Activated CD4-positive, alpha-beta T cell treated with anti-CD3 and anti-CD28 coated beads, Interleukin-2, amount 50 U/mL, for 24 hours (primary cell): ENCODE results near the gene DYDC2.
A peak's percentile ranks its signal among the peaks of the same experiment; 100 is the strongest.
"Not testable (repeated sequence)": the region's sequence is repeated elsewhere in the genome, so short reads cannot be mapped to it uniquely, and the experiment has no call there.

Experiments used
- DNase-seq, 2 donors: peaks; one replicate each; pipeline ENCODE4 v3.0.0-alpha.2; 2020; ENCODE audit warnings: low read depth in 1 of 2, low spot score in 1 of 2

Gene DYDC2, protein sequence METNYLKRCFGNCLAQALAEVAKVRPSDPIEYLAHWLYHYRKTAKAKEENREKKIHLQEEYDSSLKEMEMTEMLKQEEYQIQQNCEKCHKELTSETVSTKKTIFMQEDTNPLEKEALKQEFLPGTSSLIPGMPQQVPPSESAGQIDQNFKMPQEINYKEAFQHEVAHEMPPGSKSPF

DNA sequence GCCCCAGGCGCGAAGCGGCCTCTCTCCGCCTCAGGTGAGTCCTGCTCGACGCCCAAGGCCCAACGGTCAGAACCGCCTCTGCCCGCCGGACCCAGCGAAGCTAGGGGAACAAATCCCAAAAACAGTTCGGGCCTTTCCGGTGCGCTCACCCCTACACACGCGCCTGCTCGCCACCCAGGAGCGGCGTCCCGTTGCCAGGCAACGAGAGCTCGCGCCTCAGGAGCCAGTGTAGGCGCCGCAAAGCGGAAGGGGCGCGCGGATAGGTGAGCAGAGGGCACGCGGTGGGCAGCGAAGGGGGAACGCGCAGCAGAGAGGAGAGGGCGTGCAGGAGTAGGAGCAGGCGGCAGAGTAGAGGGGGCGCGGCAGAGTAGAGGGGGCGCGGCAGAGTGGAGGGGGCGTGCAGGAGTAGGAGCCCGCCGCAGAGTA is at the start of gene DYDC2, which contains the start of gene DYDC1:
Gene DYDC2 (plus strand): TSS at position 219 of the 426 bp plus-strand sequence. CDS start 5,663 bp downstream, outside the sequence.
Gene DYDC1 (minus strand): TSS at position 193 of the 426 bp plus-strand sequence. CDS start 4,154 bp downstream, outside the sequence.
- peak in 1 of 2 donors; percentile 6 for DNase-seq

DNA sequence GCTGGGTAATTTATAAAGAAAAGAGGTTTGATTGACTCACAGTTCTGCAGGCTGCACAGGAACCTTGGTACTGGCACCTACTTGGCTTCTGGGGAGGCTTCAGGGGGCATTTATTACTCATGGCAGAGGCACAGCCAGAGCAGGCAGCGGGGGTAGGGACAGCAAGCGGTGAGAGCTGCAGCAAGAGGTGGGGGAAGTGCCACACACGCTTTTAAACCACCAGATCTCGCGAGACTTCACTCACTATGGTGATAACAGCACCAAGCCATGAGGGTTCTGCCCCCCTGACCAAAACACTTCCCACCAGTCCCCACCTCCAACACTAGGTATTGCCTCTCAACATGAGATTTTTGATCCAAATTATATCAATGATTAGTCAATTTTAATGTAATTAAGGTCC is 43.1 kb upstream of the DYDC2 start:
- DNase-seq: no peak

DNA sequence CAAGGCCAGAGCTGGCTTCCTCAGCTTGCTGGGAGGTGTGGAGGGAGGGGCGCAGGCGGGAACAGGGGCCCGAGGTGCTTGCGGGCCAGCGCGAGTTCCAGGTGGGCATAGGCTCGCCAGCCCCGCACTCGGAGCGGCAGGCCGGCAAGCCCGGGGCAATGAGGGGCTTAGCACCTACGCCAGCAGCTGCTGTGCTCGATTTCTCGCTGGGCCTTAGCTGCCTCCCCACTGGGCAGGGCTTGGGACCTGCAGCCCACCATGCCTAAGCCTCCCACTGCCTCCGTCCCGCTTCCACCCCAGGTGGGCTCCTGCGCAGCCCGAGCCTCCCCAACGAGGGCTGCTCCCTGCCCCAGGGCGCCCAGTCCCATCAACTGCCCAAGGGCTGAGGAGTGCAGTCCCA is 41.2 kb upstream of the DYDC2 start:
- DNase-seq: no peak

DNA sequence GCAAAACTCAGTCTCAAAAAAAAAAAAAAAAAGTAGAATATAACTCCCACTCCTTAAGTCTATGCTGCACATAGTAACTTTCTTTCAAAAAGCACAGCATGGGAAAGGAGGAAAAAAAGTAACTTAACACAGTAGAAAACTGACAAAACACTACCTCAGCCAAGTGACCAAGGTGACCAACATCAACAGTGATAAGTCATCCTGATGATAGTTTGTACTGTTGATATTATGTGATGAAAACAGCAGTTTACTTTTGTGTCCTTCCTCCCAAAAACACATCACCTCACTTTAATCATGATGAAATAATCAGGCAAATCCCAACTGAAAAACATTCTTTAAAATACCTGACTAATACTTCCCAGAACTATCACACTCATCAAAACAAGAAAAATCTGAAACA is 37.8 kb upstream of the DYDC2 start:
- no peak for DNase-seq

DNA sequence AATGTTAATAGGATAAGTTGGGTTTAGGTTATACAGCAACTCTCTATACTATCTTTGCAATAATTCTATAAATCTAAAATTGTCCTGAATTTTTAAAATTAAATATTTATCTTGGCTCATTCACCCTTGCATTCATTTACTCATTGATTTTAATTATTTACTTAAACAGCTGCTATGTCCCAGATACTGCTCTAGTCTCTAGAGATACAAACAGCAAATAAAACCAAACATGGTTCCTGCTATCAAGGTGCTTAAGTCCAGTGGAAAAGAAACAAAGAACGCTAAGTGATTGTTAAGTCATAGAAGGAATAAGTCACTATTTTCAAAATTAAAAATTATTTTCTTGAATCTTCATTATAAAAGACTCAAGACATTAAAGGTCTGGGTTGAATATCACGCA is 37.3 kb upstream of the DYDC2 start:
- DNase-seq: no peak

DNA sequence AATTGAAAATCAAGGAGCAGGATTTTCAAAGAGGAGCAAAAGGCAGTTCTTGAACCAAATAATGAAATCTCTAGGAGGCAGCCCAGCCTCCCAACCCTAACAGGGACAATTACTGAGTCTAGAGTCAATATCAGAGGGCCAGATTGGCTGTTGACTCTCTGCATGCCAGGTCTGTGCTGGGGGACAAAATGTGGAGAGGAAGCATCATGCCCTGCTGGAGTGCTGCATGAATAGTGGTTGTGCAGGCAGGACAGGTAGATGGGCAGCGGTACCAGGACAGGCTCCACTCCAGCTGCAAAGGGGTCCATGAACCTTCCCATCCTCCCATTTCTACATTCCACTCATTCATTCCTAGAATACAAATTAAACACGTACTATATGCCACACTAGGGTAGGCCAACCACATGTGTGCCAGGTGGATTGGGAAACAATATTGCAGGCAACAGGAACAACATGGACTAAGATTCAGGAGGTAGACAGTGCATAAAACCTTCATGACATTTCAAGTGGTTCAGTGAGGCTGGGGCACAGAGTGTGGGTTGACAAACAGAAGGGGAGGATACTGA is 36.8 kb upstream of the DYDC2 start:
- no peak for DNase-seq

DNA sequence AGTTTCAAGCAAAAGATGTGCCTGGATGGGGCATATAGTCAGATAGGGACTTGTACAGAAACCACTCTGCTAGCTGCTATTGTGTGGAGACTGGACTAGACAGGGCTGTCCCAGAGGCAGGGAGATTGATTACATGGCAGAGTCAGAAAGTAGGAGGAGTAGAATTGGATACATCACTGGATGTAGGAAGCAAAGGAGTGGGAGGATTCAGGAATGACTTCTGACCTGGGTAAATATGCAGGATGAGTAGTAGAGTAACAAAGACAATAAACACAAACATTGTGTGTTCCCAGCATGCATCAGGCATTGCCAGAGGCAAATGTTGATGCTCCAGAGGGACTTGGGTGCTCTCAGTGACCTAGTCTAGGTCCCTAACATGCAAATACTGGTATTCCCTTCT is 36.2 kb upstream of the DYDC2 start:
- no peak for DNase-seq

DNA sequence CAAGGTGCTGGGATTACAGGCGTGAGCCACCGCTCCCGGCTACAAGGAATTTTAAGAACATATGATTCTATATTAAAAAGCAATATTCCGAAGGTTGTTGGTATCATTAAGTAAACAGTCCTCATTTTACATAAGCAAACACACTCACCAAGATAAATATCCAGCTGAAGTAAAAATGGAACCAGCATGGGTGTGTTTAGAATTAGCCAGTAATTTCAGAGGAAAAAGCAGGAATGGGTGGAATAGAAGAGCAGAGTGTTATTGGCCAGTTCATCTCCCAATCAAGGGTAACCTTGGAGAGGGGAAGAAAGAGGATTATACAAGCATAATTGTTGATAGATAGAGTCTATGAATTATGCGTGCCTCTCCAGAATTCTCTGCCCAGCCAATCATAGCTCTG is 35.4 kb upstream of the DYDC2 start:
- DNase-seq: no peak

DNA sequence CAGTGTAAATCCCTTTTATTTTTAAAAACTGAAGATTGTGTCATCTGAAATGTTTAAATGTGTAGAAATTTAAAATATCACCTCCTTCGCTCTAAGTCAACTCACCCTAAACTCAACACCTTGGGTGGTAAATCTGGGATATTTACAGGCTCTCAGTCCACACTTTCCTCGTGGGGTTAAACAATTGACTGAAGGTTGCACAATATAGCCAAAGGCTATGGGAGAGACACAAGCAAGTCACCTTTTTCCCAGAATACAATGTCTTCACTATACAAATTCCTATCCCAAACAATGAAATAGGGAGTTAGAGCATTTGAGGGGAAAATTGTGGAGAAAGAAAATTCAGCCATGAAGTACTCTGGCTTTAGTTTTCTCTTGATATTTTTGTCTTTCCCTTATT is 34.4 kb upstream of the DYDC2 start:
- no peak for DNase-seq

DNA sequence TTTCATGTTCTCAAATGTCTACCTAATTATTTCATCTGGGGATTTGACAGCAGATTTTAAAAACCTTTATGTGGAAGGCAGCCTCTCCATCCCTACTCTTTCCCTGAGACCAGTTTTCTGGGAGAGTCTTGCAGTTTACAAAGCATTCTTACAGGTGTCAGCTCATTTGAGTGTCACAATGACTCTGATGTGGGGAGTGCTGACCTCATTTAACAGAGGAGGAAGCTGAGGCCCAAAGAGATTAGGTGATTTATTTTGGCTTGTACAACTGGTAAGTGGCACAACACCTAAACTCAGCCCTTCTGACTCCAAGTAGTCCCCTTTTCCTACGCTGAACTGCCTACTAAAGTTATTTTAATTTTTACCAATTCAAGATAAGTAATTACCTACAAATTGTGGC is 33.9 kb upstream of the DYDC2 start:
- DNase-seq: no peak

DNA sequence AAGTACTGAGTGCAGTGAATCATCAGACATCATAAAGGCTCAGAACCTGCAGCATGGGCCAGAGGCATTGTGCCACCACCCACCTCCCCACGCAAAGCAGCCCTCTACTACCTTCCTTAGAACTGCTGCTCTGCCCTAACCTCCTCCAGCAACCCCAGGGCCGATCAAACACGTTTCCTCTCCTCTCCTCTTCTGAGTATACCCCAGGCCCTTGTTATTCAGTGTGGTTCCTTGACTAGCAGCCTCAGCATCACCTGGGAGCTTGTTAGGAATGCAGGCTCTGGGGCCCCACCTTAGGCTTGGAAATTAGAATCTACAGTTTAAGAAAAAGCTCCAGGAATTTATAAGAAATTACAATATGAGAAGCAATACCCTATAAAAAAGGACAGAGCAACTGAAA is 33.3 kb upstream of the DYDC2 start:
- no peak for DNase-seq

DNA sequence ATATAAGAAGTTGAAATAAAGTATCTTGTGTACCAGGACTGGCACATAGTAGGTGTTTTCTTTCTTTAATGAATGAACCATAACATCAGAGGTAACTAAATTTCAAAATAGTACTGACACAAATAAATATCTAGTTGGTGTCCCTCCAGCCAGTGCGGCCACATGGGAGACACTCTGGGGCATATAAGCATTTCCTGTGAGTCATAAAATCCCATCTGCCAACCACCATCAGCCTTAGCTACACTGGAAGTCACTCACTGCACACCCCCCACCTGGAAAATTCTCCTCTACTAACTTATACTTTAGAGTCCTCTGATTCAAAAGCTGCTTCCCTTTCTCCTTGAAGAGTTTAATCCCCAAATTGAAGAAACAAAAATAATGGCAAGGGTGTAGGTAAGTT is 32.5 kb upstream of the DYDC2 start:
- DNase-seq: no peak

DNA sequence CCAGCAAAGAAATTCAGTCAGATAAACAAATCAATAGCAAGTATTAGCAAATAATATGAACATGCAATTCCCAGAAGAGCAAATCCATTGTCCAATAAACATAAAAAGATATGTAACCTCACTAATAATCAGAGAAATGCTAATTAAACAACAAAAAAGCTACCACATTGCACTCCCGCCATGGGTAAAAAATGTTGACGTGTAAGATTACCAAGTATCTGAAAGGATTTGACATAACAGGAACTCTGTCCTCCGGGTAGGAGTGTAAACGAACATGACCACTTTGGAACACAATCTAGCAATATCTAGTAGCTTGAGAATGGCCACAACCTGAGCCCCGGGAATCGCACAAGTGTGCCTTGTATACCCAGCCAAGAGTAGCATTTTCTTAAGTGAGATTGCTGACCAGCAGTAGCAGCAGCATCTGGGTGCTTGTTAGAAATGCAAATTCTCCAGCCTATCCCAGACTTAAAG is 31.7 kb upstream of the DYDC2 start:
- no peak for DNase-seq

DNA sequence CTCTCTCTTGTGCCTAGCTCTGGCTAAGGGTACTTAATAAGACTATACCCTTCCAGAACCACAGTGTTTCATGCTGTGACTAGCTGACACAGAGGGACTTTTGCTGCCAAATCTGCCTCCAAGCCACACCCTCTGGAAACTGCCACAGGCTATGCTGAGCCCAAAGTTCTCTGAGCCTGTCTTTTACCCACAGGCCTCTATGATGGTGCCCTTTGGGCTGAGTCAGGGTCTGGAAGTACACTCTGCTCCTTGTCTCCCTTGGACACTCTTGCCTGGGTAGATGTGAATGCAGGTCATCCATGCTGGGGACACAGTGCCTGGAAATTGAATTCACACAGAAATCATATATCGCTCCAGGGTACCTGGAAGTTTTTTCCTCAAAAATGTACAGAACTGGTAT is 22.6 kb upstream of the DYDC2 start:
- DNase-seq: no peak

DNA sequence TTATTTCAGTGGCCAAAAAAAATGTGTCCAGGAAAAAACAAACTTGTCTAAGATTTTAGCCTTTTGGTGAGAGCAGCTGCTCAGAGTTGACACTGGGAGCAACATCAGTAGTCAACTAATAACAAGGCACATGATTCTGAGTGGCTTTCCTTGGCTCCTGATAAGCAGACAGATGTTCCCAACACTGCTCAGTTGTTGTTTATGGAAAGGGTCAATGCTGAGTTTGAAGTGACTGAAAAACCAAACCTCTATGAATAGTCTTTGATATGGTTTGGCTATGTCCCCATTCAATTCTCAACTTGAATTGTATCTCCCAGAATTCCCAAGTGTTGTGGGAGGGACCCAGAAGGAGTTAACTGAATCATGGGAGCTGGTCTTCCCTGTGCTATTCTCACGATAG is 12.3 kb upstream of the DYDC2 start:
- no peak for DNase-seq

DNA sequence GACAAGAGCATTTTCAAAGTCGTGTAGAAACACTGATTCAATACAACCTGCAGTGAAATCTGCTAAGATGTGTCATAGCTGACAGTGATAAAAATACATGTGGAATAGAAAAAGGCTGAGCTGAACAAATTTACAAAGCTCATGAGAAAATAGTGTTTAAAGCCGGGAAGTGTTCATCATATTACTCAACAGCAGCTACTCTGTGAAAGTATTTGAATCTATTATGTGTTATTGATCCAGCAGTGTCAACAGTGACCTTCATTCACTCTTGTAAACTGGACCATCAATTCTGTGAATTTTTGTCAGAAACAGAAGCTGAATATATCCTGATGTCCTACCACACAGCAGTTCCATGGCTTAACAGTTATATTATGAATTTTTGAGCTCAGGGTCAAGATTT is 11.7 kb upstream of the DYDC2 start:
- no peak for DNase-seq

DNA sequence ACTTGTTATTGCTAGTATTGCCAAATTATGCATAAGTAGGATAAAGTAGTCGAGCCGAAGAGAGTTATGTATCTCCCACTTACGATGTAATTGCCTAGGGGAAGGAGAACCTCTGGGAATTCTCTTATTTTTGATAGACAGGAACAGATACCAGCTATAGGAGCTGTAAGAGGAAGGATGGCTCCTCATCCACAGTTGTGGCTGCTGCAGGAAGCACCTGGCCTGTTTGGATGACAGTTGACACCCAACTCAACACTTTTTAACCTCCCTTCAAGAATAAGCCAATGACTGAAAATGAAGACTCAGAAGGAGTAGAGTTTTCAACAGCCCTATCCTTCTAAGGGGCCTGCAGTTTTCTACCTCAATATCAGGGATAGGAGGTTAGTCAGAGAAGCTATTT is 6.3 kb upstream of the DYDC2 start:
- DNase-seq: no peak

DNA sequence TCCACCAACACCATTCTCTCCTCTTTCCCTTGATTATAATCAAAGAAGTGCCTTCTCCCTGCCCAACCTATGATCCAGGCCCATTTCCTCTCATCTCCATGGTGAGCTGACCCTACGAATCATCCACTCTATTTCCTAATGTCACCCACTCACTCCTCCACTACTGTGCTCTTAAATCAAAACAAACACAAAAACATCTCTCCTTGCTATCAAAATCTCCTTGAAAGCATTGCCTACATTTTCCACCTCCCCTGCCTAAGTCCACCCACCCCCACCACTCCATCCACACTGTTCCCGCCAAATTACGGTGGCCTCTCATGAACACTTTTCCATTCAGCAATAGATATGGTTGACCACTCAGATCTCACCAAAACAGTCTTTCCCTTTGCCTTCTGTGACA is 5.4 kb upstream of the DYDC2 start:
- DNase-seq: no peak

DNA sequence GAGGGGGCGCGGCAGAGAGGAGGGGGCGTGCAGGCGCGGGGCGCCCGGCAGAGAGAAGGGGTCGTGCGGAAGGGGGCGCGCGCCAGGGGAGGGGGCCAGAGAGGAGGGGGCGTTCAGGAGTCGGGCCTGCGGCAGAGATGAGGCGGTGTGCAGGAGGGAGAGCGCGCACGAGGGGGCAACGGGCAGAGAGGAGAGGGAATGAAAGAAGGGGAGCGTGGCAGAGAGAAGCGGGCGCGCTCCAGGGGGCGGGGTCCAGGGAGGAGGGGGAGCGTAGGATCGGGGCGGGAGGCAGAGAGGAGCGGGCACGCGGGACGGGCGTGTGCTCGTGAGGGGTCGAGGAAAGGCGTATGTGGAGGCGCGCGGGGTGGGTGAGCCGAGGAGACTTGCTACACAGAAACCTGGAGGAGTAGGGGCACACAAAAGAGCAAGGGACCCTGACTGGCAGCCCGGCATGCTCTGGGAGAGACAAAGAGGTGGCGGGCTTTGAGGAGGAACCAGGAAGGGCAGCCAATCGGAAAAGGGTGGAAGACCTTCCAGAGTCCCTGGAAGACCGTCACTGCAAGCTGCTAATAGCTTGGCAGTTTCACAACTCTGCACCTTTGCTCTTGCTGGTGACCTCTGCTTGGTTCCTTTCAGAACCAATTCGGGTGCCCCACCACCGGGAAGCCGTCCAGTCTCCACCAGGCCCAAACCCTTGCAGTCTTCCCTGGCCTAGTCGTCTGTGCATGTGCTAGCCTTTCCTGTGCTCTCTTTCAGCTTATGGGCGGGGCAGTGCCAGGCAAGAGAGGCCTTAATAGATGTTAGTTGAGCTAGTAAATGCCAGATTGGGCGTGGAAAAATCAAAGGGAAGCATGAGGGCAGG is 639 bp downstream of the DYDC2 start:
- no peak for DNase-seq

DNA sequence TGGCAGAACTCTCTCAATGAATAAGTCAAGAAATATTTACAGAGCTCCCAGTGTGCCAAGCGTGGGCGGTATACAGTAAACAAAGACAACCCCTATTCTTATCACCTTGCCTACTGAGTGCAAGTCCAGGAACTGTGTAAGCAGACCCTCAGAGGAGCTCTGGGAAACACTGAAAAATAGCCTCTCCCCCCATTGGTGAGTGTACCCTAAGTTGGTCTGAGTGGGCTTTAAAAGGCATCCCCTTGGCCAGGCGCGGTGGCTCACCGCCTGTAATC is 1.2 kb downstream of the DYDC2 start:
- DNase-seq: no peak

DNA sequence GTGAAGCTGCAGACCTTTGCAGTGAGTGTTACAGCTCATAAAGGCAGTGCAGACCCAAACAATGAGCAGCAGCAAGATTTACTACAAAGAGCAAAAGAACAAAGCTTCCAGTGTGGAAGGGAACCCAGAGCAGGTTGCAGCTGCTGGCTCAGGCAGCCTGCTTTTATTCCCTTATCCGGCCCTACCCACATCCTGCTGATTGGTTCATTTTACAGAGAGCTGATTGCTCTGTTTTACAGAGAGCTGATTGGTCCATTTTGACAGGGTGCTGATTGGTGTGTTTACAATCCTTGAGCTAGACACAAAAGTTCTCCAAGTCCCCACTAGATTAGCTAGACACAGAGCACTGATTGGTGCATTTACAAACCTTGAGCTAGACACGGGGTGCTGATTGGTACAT is 2.3 kb downstream of the DYDC2 start:
- DNase-seq: not testable (repeated sequence)

DNA sequence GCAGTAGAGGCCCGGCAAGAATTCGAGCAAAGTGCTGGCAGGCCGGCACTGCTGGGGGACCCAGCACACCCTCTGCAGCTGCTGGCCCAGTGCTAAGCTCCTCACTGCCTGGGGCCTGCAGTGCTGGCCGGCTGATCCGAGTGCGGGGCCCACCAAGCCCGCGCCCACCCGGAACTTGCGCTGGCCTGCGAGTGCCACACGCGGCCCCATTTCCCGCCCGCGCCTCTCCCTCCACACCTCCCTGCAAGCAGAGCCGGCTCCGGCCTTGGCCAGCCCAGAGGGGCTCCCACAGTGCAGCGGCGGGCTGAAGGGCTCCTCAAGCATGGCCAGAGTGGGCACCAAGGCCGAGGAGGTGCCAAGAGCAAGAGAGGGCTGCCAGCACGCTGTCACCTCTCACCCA is 3.1 kb downstream of the DYDC2 start:
- no peak for DNase-seq

DNA sequence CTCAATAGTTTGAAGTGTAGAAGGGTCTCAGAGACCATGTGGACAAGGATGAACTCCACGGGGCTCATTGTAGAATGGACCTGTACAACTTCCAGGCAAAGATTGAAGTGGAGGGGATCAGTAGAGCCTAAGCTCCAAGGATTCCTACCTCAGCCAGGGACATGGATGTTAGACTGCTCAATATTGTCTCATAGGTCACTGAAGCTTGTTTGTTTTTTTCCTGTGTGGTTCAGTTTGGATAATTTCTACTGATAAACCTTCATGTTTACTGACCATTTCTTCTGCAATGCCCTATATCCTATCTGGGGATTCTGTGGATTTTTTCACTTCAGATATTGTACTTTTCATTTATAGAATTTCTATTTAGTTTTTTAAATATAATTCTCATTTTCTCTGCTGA is 8.9 kb downstream of the DYDC2 start:
- DNase-seq: no peak
